NOMO-1 treated with DMSO at 0.1 percent for 48 hours (cell line): Measurements from ENCODE around the gene NMUR2.

Experiments
- DNase-seq: peaks from one replicate; lab custom pipeline; 2025; ENCODE audit not compliant: unreplicated experiment; lab: John Stamatoyannopoulos, UW

Gene NMUR2

GRCh38 chr5:152405145-152405544, at the start of gene NMUR2:
TSS of gene NMUR2 (minus strand) at chr5:152405279. CDS start at chr5:152405113, 166 bp downstream.
- no peak for DNase-seq

GRCh38 chr5:152443935-152444334, 38.9 kb upstream of the NMUR2 start:
- no peak for DNase-seq

- no peak for DNase-seq
Measured at GRCh38 chr5:152439791-152440190, 34.7 kb upstream of the NMUR2 start.

GRCh38 chr5:152437866-152438265, 32.8 kb upstream of the NMUR2 start:
- DNase-seq, result no peak

- DNase-seq, result no peak
Measured at GRCh38 chr5:152427721-152428120, 22.6 kb upstream of the NMUR2 start.

GRCh38 chr5:152425083-152425482, 20.0 kb upstream of the NMUR2 start:
- DNase-seq, result no peak

- no peak for DNase-seq
Measured at GRCh38 chr5:152424501-152424900, 19.4 kb upstream of the NMUR2 start.

- DNase-seq, result no peak
Measured at GRCh38 chr5:152422081-152422480, 17.0 kb upstream of the NMUR2 start.

- DNase-seq, result no peak
Measured at GRCh38 chr5:152412129-152412528, 7.0 kb upstream of the NMUR2 start.

GRCh38 chr5:152406082-152406481, 1.0 kb upstream of the NMUR2 start:
- DNase-seq, result no peak

GRCh38 chr5:152404494-152404893, 585 bp downstream of the NMUR2 start:
- DNase-seq, result no peak

GRCh38 chr5:152403046-152403445, 2.0 kb downstream of the NMUR2 start:
- no peak for DNase-seq

- no peak for DNase-seq
Measured at GRCh38 chr5:152400846-152401245, 4.2 kb downstream of the NMUR2 start.

- no peak for DNase-seq
Measured at GRCh38 chr5:152397581-152397980, 7.5 kb downstream of the NMUR2 start.

GRCh38 chr5:152393441-152393840, 11.6 kb downstream of the NMUR2 start:
- no peak for DNase-seq

GRCh38 chr5:152389208-152389849, 15.8 kb downstream of the NMUR2 start:
- DNase-seq, result no peak

GRCh38 chr5:152388610-152389009, 16.5 kb downstream of the NMUR2 start:
- DNase-seq, result no peak

GRCh38 chr5:152380415-152381123, 24.5 kb downstream of the NMUR2 start:
- no peak for DNase-seq

- DNase-seq, result no peak
Measured at GRCh38 chr5:152379331-152379730, 25.7 kb downstream of the NMUR2 start.

GRCh38 chr5:152378730-152379129, 26.3 kb downstream of the NMUR2 start:
- DNase-seq, result no peak

- no peak for DNase-seq
Measured at GRCh38 chr5:152376886-152377285, 28.2 kb downstream of the NMUR2 start.

- DNase-seq, result no peak
Measured at GRCh38 chr5:152374711-152375275, 30.3 kb downstream of the NMUR2 start.
